H1 (cell line): Measurements from ENCODE around the gene HS6ST2. TPM values are rescaled to one million over a fixed set of nuclear protein-coding genes. Genes with fewer than 3 reads are reported as not detected.

ENCODE experiments used
- CTCF ChIA-PET: fragments of 300-600 bp; sonication (Branson Sonifier 250); formaldehyde crosslinking; loops from one replicate; lab custom pipeline; 2021; ENCODE audit not compliant: partially characterized antibody; lab: Charles Lee
- POLR2A ChIA-PET: fragments of 300-600 bp; sonication (Branson Sonifier 250); formaldehyde crosslinking; loops from one replicate; lab custom pipeline; 2021; ENCODE audit warnings: inconsistent platforms; ENCODE audit not compliant: partially characterized antibody; lab: Charles Lee
- DNase-seq, 2 experiments: peaks; one replicate each; pipeline versions ENCODE4 v3.0.0 to v3.0.0-alpha.2; 2010 to 2022; ENCODE audit warnings: low spot score in 2 of 2, low read depth in 1 of 2, mixed read lengths in 1 of 2
- FAIRE-seq: peaks from 2 replicates; lab custom pipeline; 2011; peaks lifted over from hg19 to GRCh38; lab: Jason Lieb, UNC
- H2AFZ ChIP-seq: 2 replicates; pipeline ENCODE4 v1.8.1; 2012; ENCODE audit warnings: low read length, inconsistent platforms
- H2AK5ac ChIP-seq: 2 replicates; pipeline ENCODE4 v1.6.1; 2013; ENCODE audit warnings: low read depth, low read length
- H2BK120ac ChIP-seq: replicated peaks from 2 replicates; pipeline ENCODE3; 2013; ENCODE audit warnings: low read depth, low read length, inconsistent platforms
- H2BK12ac ChIP-seq: 2 replicates; pipeline ENCODE4 v1.6.1; 2013; ENCODE audit warnings: low read depth, low read length
- H2BK15ac ChIP-seq: 2 replicates; pipeline ENCODE4 v1.6.1; 2013; ENCODE audit warnings: low read length
- H2BK20ac ChIP-seq: 2 replicates; pipeline ENCODE4 v1.6.1; 2013; ENCODE audit warnings: low read length
- H2BK5ac ChIP-seq: 2 replicates; pipeline ENCODE4 v1.6.1; 2013; ENCODE audit warnings: low read depth, low read length
- H3K14ac ChIP-seq: 2 replicates; pipeline ENCODE4 v1.6.1; 2013; ENCODE audit warnings: inconsistent platforms; ENCODE audit not compliant: insufficient read length
- H3K18ac ChIP-seq: 2 replicates; pipeline ENCODE4 v1.6.1; 2013; ENCODE audit warnings: low read length; ENCODE audit errors: extremely low read depth
- H3K23ac ChIP-seq: 2 replicates; pipeline ENCODE4 v1.6.1; 2013; ENCODE audit warnings: inconsistent platforms; ENCODE audit not compliant: insufficient read length
- H3K23me2 ChIP-seq: 2 replicates; pipeline ENCODE4 v1.6.1; 2013; ENCODE audit warnings: low read depth, low read length
- H3K27ac ChIP-seq: 2 replicates; pipeline ENCODE4 v1.6.1; 2011; ENCODE audit warnings: low read depth, low read length, inconsistent platforms
- H3K27me3 ChIP-seq, 4 experiments: replicated peaks in 1 of 4; 1 replicate in 1 of 4; 2 replicates in 3 of 4; pipeline versions ENCODE4 v1.6.1 to v1.8.1; 2011 to 2013; ENCODE audit warnings: low read length in 3 of 4, mild to moderate bottlenecking in 3 of 4, inconsistent platforms in 2 of 4, mixed read lengths in 2 of 4, moderate library complexity in 1 of 4; ENCODE audit not compliant: control insufficient read depth in 3 of 4, insufficient read depth in 3 of 4; ENCODE audit errors: extremely low read depth in 1 of 4
- H3K36me3 ChIP-seq, 4 experiments: 2 replicates each; pipeline versions ENCODE4 v1.6.1 to v1.8.1; 2011 to 2013; ENCODE audit warnings: mild to moderate bottlenecking in 4 of 4, low read length in 3 of 4, moderate library complexity in 2 of 4, control low read depth in 1 of 4, inconsistent platforms in 1 of 4; ENCODE audit not compliant: insufficient read depth in 4 of 4, control insufficient read depth in 2 of 4
- H3K4ac ChIP-seq: replicated peaks from 2 replicates; pipeline ENCODE3; 2013; ENCODE audit warnings: low read length, low read depth, mixed read lengths, inconsistent platforms; ENCODE audit not compliant: insufficient read length
- H3K4me1 ChIP-seq, 4 experiments: replicated peaks in 1 of 4; 1 replicate in 1 of 4; 2 replicates in 3 of 4; pipeline versions ENCODE4 v1.6.1 to v1.8.1; 2011 to 2013; ENCODE audit warnings: low read length in 3 of 4, inconsistent platforms in 2 of 4, mixed read lengths in 1 of 4; ENCODE audit not compliant: insufficient read depth in 4 of 4, control insufficient read depth in 3 of 4
- H3K4me2 ChIP-seq, 2 experiments: 2 replicates each; pipeline versions ENCODE4 v1.6.1 to v1.8.1; 2011 to 2013; ENCODE audit warnings: low read depth in 2 of 2, low read length in 2 of 2, control low read depth in 1 of 2, inconsistent platforms in 1 of 2, mild to moderate bottlenecking in 1 of 2; ENCODE audit not compliant: insufficient read depth in 1 of 2
- H3K4me3 ChIP-seq, 4 experiments: fragments of 200-600, 300-600 bp in 1 of 4; sonication (generic), shearing (Covaris generic), sonication (Bioruptor Twin) in 1 of 4; 2 replicates each; pipeline versions ENCODE4 v1.5.1 to v1.8.1; 2011 to 2016; ENCODE audit warnings: low read length in 4 of 4, low read depth in 3 of 4, control low read depth in 2 of 4, inconsistent platforms in 2 of 4, mild to moderate bottlenecking in 2 of 4, mixed read lengths in 1 of 4, moderate library complexity in 1 of 4; ENCODE audit not compliant: insufficient read depth in 2 of 4; ENCODE audit errors: extremely low read depth in 1 of 4
- H3K56ac ChIP-seq: replicated peaks from 2 replicates; pipeline ENCODE3; 2013; ENCODE audit warnings: low read depth, mild to moderate bottlenecking, mixed read lengths, low read length, inconsistent platforms; ENCODE audit not compliant: insufficient read length
- H3K79me1 ChIP-seq: 2 replicates; pipeline ENCODE4 v1.6.1; 2013; ENCODE audit warnings: low read depth, low read length, control low read depth
- H3K79me2 ChIP-seq, 2 experiments: 2 replicates each; pipeline versions ENCODE4 v1.6.1 to v1.8.1; 2012 to 2013; ENCODE audit warnings: low read length in 2 of 2, mild to moderate bottlenecking in 2 of 2, inconsistent platforms in 1 of 2; ENCODE audit not compliant: insufficient read depth in 2 of 2, control insufficient read depth in 1 of 2
- H3K9ac ChIP-seq, 4 experiments: replicated peaks in 1 of 4; 1 replicate in 1 of 4; 2 replicates in 3 of 4; pipeline versions ENCODE4 v1.6.1 to v1.8.1; 2011 to 2013; ENCODE audit warnings: low read depth in 3 of 4, low read length in 3 of 4, control low read depth in 2 of 4, mild to moderate bottlenecking in 2 of 4, moderate library complexity in 2 of 4, inconsistent platforms in 1 of 4; ENCODE audit errors: extremely low read depth in 1 of 4
- H3K9me3 ChIP-seq, 2 experiments: 2 replicates each; pipeline versions ENCODE4 v1.6.1 to v1.8.1; 2012 to 2013; ENCODE audit warnings: mild to moderate bottlenecking in 2 of 2, moderate library complexity in 2 of 2, control low read depth in 1 of 2, inconsistent platforms in 1 of 2, low read depth in 1 of 2, low read length in 1 of 2, mixed read lengths in 1 of 2; ENCODE audit not compliant: insufficient read depth in 2 of 2
- H4K20me1 ChIP-seq, 2 experiments: replicated peaks in 1 of 2; 2 replicates each; pipeline versions ENCODE3 to v1.8.1; 2011 to 2013; ENCODE audit warnings: inconsistent platforms in 2 of 2, low read length in 2 of 2, mild to moderate bottlenecking in 1 of 2; ENCODE audit not compliant: insufficient read depth in 2 of 2, control insufficient read depth in 1 of 2
- H4K5ac ChIP-seq: 2 replicates; pipeline ENCODE4 v1.6.1; 2013; ENCODE audit warnings: low read length, low read depth, mixed read lengths, inconsistent platforms; ENCODE audit not compliant: insufficient read length
- H4K8ac ChIP-seq: 2 replicates; pipeline ENCODE4 v1.8.0; 2013; ENCODE audit warnings: mild to moderate bottlenecking, moderate library complexity, low read length, inconsistent platforms; ENCODE audit not compliant: insufficient read depth; ENCODE audit errors: extremely low read depth
- H4K91ac ChIP-seq: replicated peaks from 2 replicates; pipeline ENCODE3; 2013; ENCODE audit warnings: low read length, mixed read lengths, inconsistent platforms; ENCODE audit not compliant: insufficient read length
- ASH2L ChIP-seq: fragments of 200-600, 300-600 bp; sonication (generic); IDR thresholded peaks from one replicate; pipeline ENCODE4 v1.7.1; 2017; ENCODE audit warnings: low read length
- BRCA1 ChIP-seq: IDR thresholded peaks from 2 replicates; pipeline ENCODE4 v1.6.1; 2012; ENCODE audit warnings: low read depth, low read length, improper control_type of control experiment
- CHD1 ChIP-seq: IDR thresholded peaks from 2 replicates; pipeline ENCODE4 v1.6.1; 2012; ENCODE audit warnings: low read depth, low read length, improper control_type of control experiment
- CTBP2 ChIP-seq: IDR thresholded peaks from 2 replicates; pipeline ENCODE4 v1.7.0; 2011; ENCODE audit warnings: borderline replicate concordance, mild to moderate bottlenecking, moderate library complexity, mixed read lengths, low read length; ENCODE audit not compliant: insufficient read depth, insufficient read length
- EGR1 ChIP-seq: IDR thresholded peaks from 2 replicates; pipeline ENCODE4 v1.6.1; 2011; ENCODE audit warnings: low read depth, low read length, borderline replicate concordance
- EP300 ChIP-seq, 2 experiments: IDR thresholded peaks; 1 replicate in 1 of 2; 2 replicates in 1 of 2; pipeline ENCODE4 v1.6.1; 2011 to 2012; ENCODE audit warnings: low read depth in 2 of 2, low read length in 2 of 2, mild to moderate bottlenecking in 2 of 2, borderline replicate concordance in 1 of 2, inconsistent platforms in 1 of 2, moderate library complexity in 1 of 2
- HDAC6 ChIP-seq: IDR thresholded peaks from one replicate; pipeline ENCODE4 v1.7.1; 2012; ENCODE audit warnings: low read depth, mild to moderate bottlenecking, inconsistent platforms, low read length, moderate library complexity
- KDM4A ChIP-seq: IDR thresholded peaks from one replicate; pipeline ENCODE4 v1.7.1; 2012; ENCODE audit warnings: low read depth, mild to moderate bottlenecking, moderate library complexity, low read length, inconsistent platforms; ENCODE audit not compliant: severe bottlenecking
- POLR2AphosphoS5 ChIP-seq: IDR thresholded peaks from 2 replicates; pipeline ENCODE4 v1.6.1; 2011; ENCODE audit warnings: low read depth, low read length
- RAD21 ChIP-seq, 2 experiments: IDR thresholded peaks in 1 of 2; conservative IDR thresholded peaks in 1 of 2; 2 replicates each; pipeline ENCODE4 v1.6.1; 2011; ENCODE audit warnings: low read depth in 2 of 2, low read length in 2 of 2, improper control_type of control experiment in 1 of 2, inconsistent platforms in 1 of 2, mild to moderate bottlenecking in 1 of 2, moderate library complexity in 1 of 2
- SRF ChIP-seq: IDR thresholded peaks from 2 replicates; pipeline ENCODE4 v1.6.1; 2011; ENCODE audit warnings: mild to moderate bottlenecking, low read depth, low read length, moderate library complexity
- TBP ChIP-seq: IDR thresholded peaks from 2 replicates; pipeline ENCODE4 v1.6.1; 2011; ENCODE audit warnings: low read depth, low read length, improper control_type of control experiment
- polyA plus RNA-seq, 7 experiments: library from polyadenylated mRNA; depleted of rRNA in 3 of 7; stranded (reverse) in 5 of 7; unstranded in 2 of 7; fragments of >200 nt in 5 of 7; fragments of 200-250 nt in 2 of 7; gene quantifications; 1 replicate in 5 of 7; 2 replicates in 1 of 7; 4 replicates in 1 of 7; pipeline versions ENCODE4 v1.2.1 to v1.2.3, GENCODE V29; 2011 to 2013; ENCODE audit warnings: missing spikeins in 2 of 7, mixed read lengths in 2 of 7
- total RNA-seq: library from RNA; stranded (reverse); fragmentation: NEBNext Ultra II Directional; extraction: Animal tissue kit (Norgen Biotek cat#: 25700); gene quantifications from 2 replicates; pipeline ENCODE4 v1.2.1, GENCODE V29; 2021

The HS6ST2 gene
- total and polyA plus RNA-seq, 2 of the 8 experiments (the other 6 are each of a cell fraction or from before 2014, with no cell fraction given) = 3.9 TPM

DNA sequence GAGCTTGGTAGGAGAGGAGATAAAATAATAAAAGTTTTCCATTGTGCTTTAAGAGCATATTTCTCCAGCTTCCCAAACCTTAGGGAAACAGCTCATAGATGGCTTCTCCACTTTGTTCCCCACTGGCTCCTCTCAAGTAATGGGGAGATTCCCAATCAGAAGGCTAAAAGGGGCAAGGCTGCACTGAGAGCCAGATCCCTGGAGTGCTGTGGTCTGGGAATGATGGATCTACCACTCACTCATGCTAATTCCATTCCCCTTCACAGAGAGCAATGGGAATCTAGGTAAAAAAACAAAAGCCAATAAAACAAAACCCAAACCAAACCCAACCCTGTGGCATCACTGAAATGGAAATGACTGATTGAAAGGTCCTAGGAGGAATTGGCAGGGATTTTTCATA is 249.9 kb downstream of the HS6ST2 start:
- Histone ChIP-seq H3K4me2 (no peak overlapping the region), H3K14ac (no peak overlapping the region), H4K91ac (no peak overlapping the region), H3K36me3 (no peaks in the 10 kb centered on the region), H4K8ac (no peak overlapping the region), H3K4me3 (no peak overlapping the region), H2AK5ac (no peak overlapping the region), H2BK20ac (no peak overlapping the region), H2AFZ (no peak overlapping the region), H3K79me2 (no peaks in the 10 kb centered on the region), H3K27me3 (no peaks in the 10 kb centered on the region), H3K4ac (no peak overlapping the region), H2BK120ac (no peak overlapping the region), H3K27ac (no peak overlapping the region), H3K23ac (no peak overlapping the region), H4K20me1 (no peaks in the 10 kb centered on the region), H3K18ac (no peak overlapping the region), H3K9me3 (no peaks in the 10 kb centered on the region), H4K5ac (no peak overlapping the region), H2BK12ac (no peak overlapping the region), H3K79me1 (no peaks in the 10 kb centered on the region), H3K9ac (no peak overlapping the region), H2BK5ac (no peak overlapping the region), H3K4me1 (peaks cover 0 to 2% (median 0%) of the 10 kb centered on the region in 4 experiments; a peak in 2 of 7 replicates), H3K23me2 (peaks cover 1% of the 10 kb centered on the region; the same call in 1 of the 2 replicates), H2BK15ac (no peak overlapping the region), H3K56ac (no peak overlapping the region)
- FAIRE-seq (no peak), DNase-seq (no peak)
- POLR2A ChIA-PET = no interaction called here
- CTCF ChIA-PET = interaction anchor here (0.7 kb wide), 1 partner anchor 337 kb away, joined by 3 read pairs; no protein-coding TSS in a partner anchor
- TF ChIP-seq HDAC6 (no peak), TBP (no peak), KDM4A (no peak), BRCA1 (no peak), POLR2AphosphoS5 (no peak), RAD21 (IDR thresholded peaks at IDR 0.05 in 1 of 2, conservative IDR thresholded peaks at IDR 0.05 in 1 of 2; ENCODE audit: low read depth in 2 of 2, low read length in 2 of 2) (no peak), CTBP2 (no peak), EGR1 (no peak), SRF (no peak), CHD1 (no peak), ASH2L (no peak), EP300 (IDR thresholded peaks at IDR 0.05; ENCODE audit: borderline replicate concordance in 1 of 2, low read depth in 2 of 2, low read length in 2 of 2) (no peak)
